ENCODE data around the gene SETBP1. TPM values are rescaled to one million over a fixed set of nuclear protein-coding genes. Genes with fewer than 3 reads are reported as not detected.
"Not testable (repeated sequence)": the region's sequence is repeated elsewhere in the genome, so short reads cannot be mapped to it uniquely, and the experiment has no call there.

The SETBP1 gene
- polyA plus RNA-seq, 1 experiment = 0.71 TPM

DNA sequence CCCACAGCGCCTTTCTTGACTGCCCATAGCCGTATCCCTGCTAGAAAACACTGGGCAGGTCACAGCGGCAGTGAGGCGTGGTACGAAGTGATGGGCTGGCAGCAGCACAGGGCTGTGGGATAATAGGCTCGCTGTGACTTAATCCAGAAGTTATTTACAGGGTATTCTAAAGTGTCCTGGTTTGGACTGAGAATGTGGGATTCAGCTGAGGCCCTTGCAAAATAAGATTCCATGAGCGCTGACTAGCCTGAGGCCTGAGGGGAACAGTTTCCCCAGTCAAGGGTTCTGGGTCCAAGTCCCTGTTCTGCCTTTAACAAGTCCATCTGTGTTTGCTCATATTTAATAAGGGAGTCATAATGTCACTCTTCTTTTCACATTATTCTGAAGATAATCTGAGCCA is 34.6 kb downstream of the SETBP1 start:
- DNase-seq (ENCODE audit: low read depth, low spot score) = no peak
- TF ChIP-seq, protein P1, sequence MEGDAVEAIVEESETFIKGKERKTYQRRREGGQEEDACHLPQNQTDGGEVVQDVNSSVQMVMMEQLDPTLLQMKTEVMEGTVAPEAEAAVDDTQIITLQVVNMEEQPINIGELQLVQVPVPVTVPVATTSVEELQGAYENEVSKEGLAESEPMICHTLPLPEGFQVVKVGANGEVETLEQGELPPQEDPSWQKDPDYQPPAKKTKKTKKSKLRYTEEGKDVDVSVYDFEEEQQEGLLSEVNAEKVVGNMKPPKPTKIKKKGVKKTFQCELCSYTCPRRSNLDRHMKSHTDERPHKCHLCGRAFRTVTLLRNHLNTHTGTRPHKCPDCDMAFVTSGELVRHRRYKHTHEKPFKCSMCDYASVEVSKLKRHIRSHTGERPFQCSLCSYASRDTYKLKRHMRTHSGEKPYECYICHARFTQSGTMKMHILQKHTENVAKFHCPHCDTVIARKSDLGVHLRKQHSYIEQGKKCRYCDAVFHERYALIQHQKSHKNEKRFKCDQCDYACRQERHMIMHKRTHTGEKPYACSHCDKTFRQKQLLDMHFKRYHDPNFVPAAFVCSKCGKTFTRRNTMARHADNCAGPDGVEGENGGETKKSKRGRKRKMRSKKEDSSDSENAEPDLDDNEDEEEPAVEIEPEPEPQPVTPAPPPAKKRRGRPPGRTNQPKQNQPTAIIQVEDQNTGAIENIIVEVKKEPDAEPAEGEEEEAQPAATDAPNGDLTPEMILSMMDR (IDR thresholded peaks at IDR 0.05; ENCODE audit: low read depth, low read length) = no peak
- Histone ChIP-seq H3K27me3 (ENCODE audit: control insufficient read depth, insufficient read depth, low read length) (no peaks in the 10 kb centered on the region), H3K27ac (ENCODE audit: low read depth, low read length) (no peak overlapping the region), H3K4me3 (ENCODE audit: low read depth, low read length) (no peak overlapping the region), H3K9me3 (ENCODE audit: control insufficient read depth, insufficient read depth, low read length) (no peaks in the 10 kb centered on the region)
- ChIA-PET CTCF (no interaction called here), POLR2A (no interaction called here)

DNA sequence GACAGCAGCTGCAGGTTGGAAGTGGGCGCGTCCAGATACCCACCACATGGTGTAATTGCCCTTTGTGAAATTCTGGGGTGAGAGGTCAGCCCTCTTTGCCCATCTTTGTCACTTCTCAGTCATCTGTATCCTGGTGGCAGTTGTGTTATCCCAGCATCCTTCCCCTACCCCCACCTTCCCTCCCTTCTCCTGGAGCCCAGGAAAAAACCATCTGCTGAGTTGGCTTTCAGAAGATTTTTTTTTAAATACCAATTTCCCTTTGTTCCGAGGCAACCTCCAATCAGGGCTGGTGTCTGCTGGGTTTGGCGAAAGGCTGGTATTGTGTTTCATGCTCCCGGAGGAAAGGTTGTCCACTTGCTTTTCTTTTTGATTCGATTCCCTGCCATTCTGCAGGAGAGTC is 35.2 kb downstream of the SETBP1 start:
- ChIA-PET CTCF (no interaction called here), POLR2A (no interaction called here)
- Histone ChIP-seq H3K27ac (ENCODE audit: low read depth, low read length) (no peak overlapping the region), H3K4me3 (ENCODE audit: low read depth, low read length) (no peak overlapping the region), H3K27me3 (ENCODE audit: control insufficient read depth, insufficient read depth, low read length) (no peaks in the 10 kb centered on the region), H3K9me3 (ENCODE audit: control insufficient read depth, insufficient read depth, low read length) (no peaks in the 10 kb centered on the region)
- TF ChIP-seq, protein P1 (IDR thresholded peaks at IDR 0.05; ENCODE audit: low read depth, low read length) = no peak
- DNase-seq (ENCODE audit: low read depth, low spot score) = no peak

DNA sequence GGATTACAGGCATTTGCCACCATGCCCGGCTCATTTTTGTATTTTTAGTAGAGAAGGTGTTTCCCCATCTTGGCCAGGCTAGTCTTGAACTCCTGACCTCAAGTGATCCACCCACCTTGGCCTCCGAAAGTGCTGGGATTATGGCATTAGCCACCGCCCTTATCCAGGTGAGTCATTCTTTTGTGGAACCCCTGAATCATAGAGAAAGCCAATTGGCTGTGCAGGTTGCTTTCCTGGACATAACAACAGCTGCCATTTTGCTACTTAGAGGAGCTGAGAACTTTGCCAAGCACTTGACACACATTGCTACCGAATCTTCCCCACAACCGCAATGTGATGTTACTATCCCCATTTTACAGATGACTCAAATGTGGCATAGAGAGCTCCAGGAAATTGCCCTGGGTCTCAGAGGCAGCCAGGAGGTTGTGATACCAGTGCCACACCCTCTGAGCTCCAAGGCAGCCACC is 36.0 kb downstream of the SETBP1 start:
- no peak for DNase-seq (ENCODE audit: low read depth, low spot score)
- Histone ChIP-seq H3K4me3 (ENCODE audit: low read depth, low read length) (no peak overlapping the region), H3K9me3 (ENCODE audit: control insufficient read depth, insufficient read depth, low read length) (no peaks in the 10 kb centered on the region), H3K27me3 (ENCODE audit: control insufficient read depth, insufficient read depth, low read length) (no peaks in the 10 kb centered on the region), H3K27ac (ENCODE audit: low read depth, low read length) (no peak overlapping the region)
- TF ChIP-seq, protein P1 (IDR thresholded peaks at IDR 0.05; ENCODE audit: low read depth, low read length) = no peak
- ChIA-PET CTCF (no interaction called here), POLR2A (no interaction called here)

DNA sequence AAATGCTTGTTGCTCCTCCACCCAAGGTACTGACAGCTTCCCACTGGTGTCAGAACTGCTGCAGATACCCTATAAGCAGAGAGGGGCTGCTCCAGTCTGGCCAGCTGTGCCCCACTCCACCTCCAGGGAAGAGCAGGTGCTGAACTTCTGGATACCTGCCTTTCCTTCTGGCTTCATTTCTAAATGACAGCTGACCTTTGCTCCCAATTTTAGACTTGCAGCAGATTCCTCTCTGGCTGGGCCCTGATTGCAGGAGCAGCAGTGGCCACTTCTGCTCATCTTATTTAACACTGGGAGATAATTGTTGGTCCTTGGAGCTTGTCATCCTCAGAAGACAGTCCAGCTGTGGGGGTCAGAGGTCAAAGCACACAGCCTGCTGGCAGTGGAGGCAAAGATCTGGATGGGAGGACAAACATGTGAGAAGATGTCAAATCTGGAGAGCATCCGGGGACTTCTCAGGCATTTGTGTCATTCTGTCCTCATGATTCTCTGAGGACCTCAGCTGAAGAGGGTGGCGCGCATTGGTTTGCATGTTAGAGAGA is 38.9 kb downstream of the SETBP1 start:
- no peak overlapping the region for H3K4me3 ChIP-seq (ENCODE audit: low read depth, low read length)
- H3K27me3 ChIP-seq (ENCODE audit: control insufficient read depth, insufficient read depth, low read length) = no peaks in the 10 kb centered on the region
- DNase-seq (ENCODE audit: low read depth, low spot score) = no peak
- CTCF ChIA-PET = no interaction called here
- no peaks in the 10 kb centered on the region for H3K9me3 ChIP-seq (ENCODE audit: control insufficient read depth, insufficient read depth, low read length)
- H3K27ac ChIP-seq (ENCODE audit: low read depth, low read length) = no peak overlapping the region
- POLR2A ChIA-PET = no interaction called here
- TF ChIP-seq, protein P1 (IDR thresholded peaks at IDR 0.05; ENCODE audit: low read depth, low read length) = no peak

DNA sequence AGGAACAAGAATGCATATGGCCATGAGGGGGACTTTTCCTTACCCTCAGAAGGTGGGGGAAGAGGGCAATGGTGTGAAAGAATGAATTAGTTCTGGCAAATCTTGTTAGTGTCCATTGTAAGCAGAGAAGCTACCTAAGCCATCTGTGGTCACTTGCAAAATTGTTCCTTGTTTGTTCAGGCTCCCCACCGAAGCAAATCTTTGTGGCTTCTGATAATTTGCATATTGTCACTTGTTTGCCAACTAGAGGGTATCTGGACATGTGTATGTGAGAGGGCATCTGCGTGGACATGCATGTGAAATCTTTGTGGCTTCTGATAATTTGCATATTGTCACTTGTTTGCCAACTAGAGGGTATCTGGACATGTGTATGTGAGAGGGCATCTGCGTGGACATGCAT is 41.1 kb downstream of the SETBP1 start:
- H3K27ac ChIP-seq (ENCODE audit: low read depth, low read length); H3K27me3 ChIP-seq (ENCODE audit: control insufficient read depth, insufficient read depth, low read length); POLR2A ChIA-PET; H3K4me3 ChIP-seq (ENCODE audit: low read depth, low read length); DNase-seq (ENCODE audit: low read depth, low spot score); H3K9me3 ChIP-seq (ENCODE audit: control insufficient read depth, insufficient read depth, low read length): not testable (repeated sequence)
- CTCF ChIA-PET = interaction anchor here (0.6 kb wide), 1 partner anchor 41 kb away, joined by 3 read pairs; the partner anchor contains the start of gene SETBP1

DNA sequence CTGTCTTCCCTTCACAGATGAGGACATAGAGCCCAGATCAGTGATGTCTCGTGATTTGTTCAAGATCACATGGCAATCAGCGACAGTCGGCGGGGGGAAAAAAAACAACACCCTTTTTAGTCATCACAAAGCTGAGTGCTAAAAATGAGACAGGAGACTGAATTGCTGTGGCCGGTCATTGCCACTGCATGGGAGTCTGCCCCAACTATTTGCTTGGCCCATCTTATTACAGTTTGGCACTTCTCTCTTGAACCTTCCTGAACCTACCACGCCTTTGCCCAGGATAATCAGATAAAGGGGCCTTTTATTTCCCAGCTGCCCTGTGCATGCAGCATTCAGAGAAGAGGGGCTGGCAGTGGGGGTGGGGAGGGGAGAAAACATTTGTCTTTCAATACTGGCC is 42.7 kb downstream of the SETBP1 start:
- CTCF ChIA-PET = no interaction called here
- no peaks in the 10 kb centered on the region for H3K27me3 ChIP-seq (ENCODE audit: control insufficient read depth, insufficient read depth, low read length)

More for the DNA sequence above, 42.7 kb downstream of the SETBP1 start:
- DNase-seq (ENCODE audit: low read depth, low spot score) = no peak
- Histone ChIP-seq H3K27ac (ENCODE audit: low read depth, low read length) (no peak overlapping the region), H3K4me3 (ENCODE audit: low read depth, low read length) (no peak overlapping the region), H3K9me3 (ENCODE audit: control insufficient read depth, insufficient read depth, low read length) (no peaks in the 10 kb centered on the region)
- TF ChIP-seq, protein P1 (IDR thresholded peaks at IDR 0.05; ENCODE audit: low read depth, low read length) = no peak
- POLR2A ChIA-PET = no interaction called here

Measured in AG04450 (cell line).